Osteoblast (primary cell): ENCODE results near the gene HELZ. TPM values are rescaled to one million over a fixed set of nuclear protein-coding genes. Genes with fewer than 3 reads are reported as not detected.

Experiments
- DNase-seq: peaks from one replicate; pipeline ENCODE4 v3.0.0; 2011; ENCODE audit warnings: low spot score, mixed read lengths; ENCODE audit not compliant: insufficient read length; ENCODE audit errors: missing footprints
- H2AFZ ChIP-seq: 2 replicates; pipeline ENCODE4 v1.6.0; 2011; ENCODE audit warnings: mild to moderate bottlenecking, low read length
- H3K27ac ChIP-seq: 2 replicates; pipeline ENCODE4 v1.5.1; 2011; ENCODE audit warnings: mild to moderate bottlenecking, low read depth, low read length, moderate library complexity
- H3K27me3 ChIP-seq: 2 replicates; pipeline ENCODE4 v1.6.0; 2012; ENCODE audit warnings: mild to moderate bottlenecking, control low read depth, inconsistent platforms, low read length, moderate library complexity; ENCODE audit not compliant: insufficient read depth
- H3K36me3 ChIP-seq: 2 replicates; pipeline ENCODE4 v1.5.1; 2011; ENCODE audit warnings: mild to moderate bottlenecking, low read length, control low read depth, moderate library complexity; ENCODE audit not compliant: insufficient read depth
- H3K4me1 ChIP-seq: 2 replicates; pipeline ENCODE4 v1.5.1; 2011; ENCODE audit warnings: mild to moderate bottlenecking, low read length, control low read depth, moderate library complexity; ENCODE audit not compliant: insufficient read depth
- H3K4me2 ChIP-seq: 2 replicates; pipeline ENCODE4 v1.6.0; 2011; ENCODE audit warnings: mild to moderate bottlenecking, low read length; ENCODE audit not compliant: insufficient read depth
- H3K4me3 ChIP-seq: fragments of 200-600 bp; sonication (generic); 3 replicates; pipeline ENCODE4 v1.5.1; 2012; ENCODE audit warnings: mild to moderate bottlenecking, low read length, inconsistent platforms; ENCODE audit not compliant: insufficient read depth
- H3K79me2 ChIP-seq: 2 replicates; pipeline ENCODE4 v1.6.0; 2012; ENCODE audit warnings: mild to moderate bottlenecking, low read length, control low read depth, inconsistent platforms; ENCODE audit not compliant: insufficient read depth
- H3K9me3 ChIP-seq: 2 replicates; pipeline ENCODE4 v1.5.1; 2011; ENCODE audit warnings: low read depth, low read length, control low read depth
- H4K20me1 ChIP-seq: 2 replicates; pipeline ENCODE4 v1.6.0; 2012; ENCODE audit warnings: mild to moderate bottlenecking, low read length, control low read depth; ENCODE audit not compliant: insufficient read depth
- total RNA-seq: library from RNA; depleted of rRNA; stranded (reverse); fragments of >200 nt; gene quantifications from 2 replicates; pipeline ENCODE4 v1.2.3, GENCODE V29; 2012
- TF ChIP-seq, protein P1 (sequence below): IDR thresholded peaks from 2 replicates; pipeline ENCODE4 v1.5.1; 2011; ENCODE audit warnings: mild to moderate bottlenecking, low read depth, low read length, moderate library complexity; ENCODE audit errors: extremely low read depth

The HELZ gene
- total RNA-seq, 1 donor = 56.8 TPM

GRCh38 chr17:67183531-67183930, 61.5 kb downstream of the HELZ start:
- H3K27me3 ChIP-seq = no peaks in the 10 kb centered on the region
- H3K4me1 ChIP-seq = no peaks in the 10 kb centered on the region
- no peak overlapping the region for H3K4me2 ChIP-seq
- no peaks in the 10 kb centered on the region for H3K9me3 ChIP-seq
- H3K4me3 ChIP-seq = no peak overlapping the region
- no peak for DNase-seq
- TF ChIP-seq, protein P1, sequence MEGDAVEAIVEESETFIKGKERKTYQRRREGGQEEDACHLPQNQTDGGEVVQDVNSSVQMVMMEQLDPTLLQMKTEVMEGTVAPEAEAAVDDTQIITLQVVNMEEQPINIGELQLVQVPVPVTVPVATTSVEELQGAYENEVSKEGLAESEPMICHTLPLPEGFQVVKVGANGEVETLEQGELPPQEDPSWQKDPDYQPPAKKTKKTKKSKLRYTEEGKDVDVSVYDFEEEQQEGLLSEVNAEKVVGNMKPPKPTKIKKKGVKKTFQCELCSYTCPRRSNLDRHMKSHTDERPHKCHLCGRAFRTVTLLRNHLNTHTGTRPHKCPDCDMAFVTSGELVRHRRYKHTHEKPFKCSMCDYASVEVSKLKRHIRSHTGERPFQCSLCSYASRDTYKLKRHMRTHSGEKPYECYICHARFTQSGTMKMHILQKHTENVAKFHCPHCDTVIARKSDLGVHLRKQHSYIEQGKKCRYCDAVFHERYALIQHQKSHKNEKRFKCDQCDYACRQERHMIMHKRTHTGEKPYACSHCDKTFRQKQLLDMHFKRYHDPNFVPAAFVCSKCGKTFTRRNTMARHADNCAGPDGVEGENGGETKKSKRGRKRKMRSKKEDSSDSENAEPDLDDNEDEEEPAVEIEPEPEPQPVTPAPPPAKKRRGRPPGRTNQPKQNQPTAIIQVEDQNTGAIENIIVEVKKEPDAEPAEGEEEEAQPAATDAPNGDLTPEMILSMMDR = no peak
- H4K20me1 ChIP-seq = no peaks in the 10 kb centered on the region
- no peaks in the 10 kb centered on the region for H3K79me2 ChIP-seq
- no peak overlapping the region for H2AFZ ChIP-seq
- H3K27ac ChIP-seq = no peak overlapping the region
- H3K36me3 ChIP-seq = peaks cover 7% of the 10 kb centered on the region

DNA sequence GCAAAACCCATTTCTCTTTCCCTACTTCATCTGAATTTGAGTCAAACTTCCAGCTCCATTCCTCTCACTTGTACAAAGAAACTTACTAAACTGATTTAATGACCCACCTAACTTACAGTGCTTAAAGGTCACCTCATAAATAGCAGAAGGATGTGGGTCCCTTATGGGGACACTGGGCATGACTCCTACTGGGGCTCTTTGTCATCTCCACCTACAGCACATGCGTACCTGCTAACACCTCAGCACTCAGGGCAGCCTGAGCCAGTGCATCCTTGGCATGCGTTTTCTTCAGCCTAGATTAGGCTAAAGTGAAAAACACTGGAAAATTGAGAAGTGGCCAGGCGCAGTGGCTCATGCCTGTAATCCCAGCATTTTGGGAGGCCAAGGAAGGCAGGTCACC, 63.2 kb downstream of the HELZ start:
- TF ChIP-seq, protein P1 = no peak
- H4K20me1 ChIP-seq = no peaks in the 10 kb centered on the region
- H3K79me2 ChIP-seq = no peaks in the 10 kb centered on the region
- H3K36me3 ChIP-seq = peaks cover 10% of the 10 kb centered on the region
- no peaks in the 10 kb centered on the region for H3K9me3 ChIP-seq
- H3K27me3 ChIP-seq = no peaks in the 10 kb centered on the region
- DNase-seq = no peak
- no peak overlapping the region for H2AFZ ChIP-seq
- no peak overlapping the region for H3K4me3 ChIP-seq
- H3K4me1 ChIP-seq = no peaks in the 10 kb centered on the region
- no peak overlapping the region for H3K4me2 ChIP-seq
- no peak overlapping the region for H3K27ac ChIP-seq

- Histone ChIP-seq H4K20me1 (no peaks in the 10 kb centered on the region), H3K36me3 (peaks cover 10% of the 10 kb centered on the region), H3K79me2 (no peaks in the 10 kb centered on the region), H3K9me3 (no peaks in the 10 kb centered on the region), H3K4me3 (no peak overlapping the region), H3K4me1 (no peaks in the 10 kb centered on the region), H2AFZ (no peak overlapping the region), H3K27ac (no peak overlapping the region), H3K4me2 (no peak overlapping the region), H3K27me3 (no peaks in the 10 kb centered on the region)
- TF ChIP-seq, protein P1 = no peak
- no peak for DNase-seq
Measured at GRCh38 chr17:67180275-67180674, 64.7 kb downstream of the HELZ start.

- H3K36me3 ChIP-seq = peaks cover 10% of the 10 kb centered on the region
- peaks cover 2% of the 10 kb centered on the region for H3K79me2 ChIP-seq
- no peak for DNase-seq
- no peaks in the 10 kb centered on the region for H3K4me1 ChIP-seq
- no peaks in the 10 kb centered on the region for H3K9me3 ChIP-seq
- no peak overlapping the region for H2AFZ ChIP-seq
- H3K27ac ChIP-seq = no peak overlapping the region
- no peaks in the 10 kb centered on the region for H3K27me3 ChIP-seq
- no peak overlapping the region for H3K4me3 ChIP-seq
- TF ChIP-seq, protein P1 = no peak
- H4K20me1 ChIP-seq = no peaks in the 10 kb centered on the region
- no peak overlapping the region for H3K4me2 ChIP-seq
Measured at GRCh38 chr17:67178555-67178954, 66.4 kb downstream of the HELZ start.
